Activated CD4-positive, alpha-beta memory T cell treated with anti-CD3 and anti-CD28 coated beads for 36 hours (primary cell): ENCODE measurements around the gene GGTLC2. TPM values are rescaled to one million over a fixed set of nuclear protein-coding genes. Genes with fewer than 3 reads are reported as not detected.
"Not testable (repeated sequence)": the region's sequence is repeated elsewhere in the genome, so short reads cannot be mapped to it uniquely, and the experiment has no call there.

Experiments used
- CTCF ChIA-PET: fragments of 350-600 bp; sonication (Branson Sonifier 250); formaldehyde crosslinking; loops from one replicate; lab custom pipeline; 2021; ENCODE audit warnings: antibody characterized with exemption, inconsistent platforms; lab: Charles Lee
- POLR2A ChIA-PET: fragments of 350-600 bp; sonication (Branson Sonifier 250); formaldehyde crosslinking; loops from one replicate; lab custom pipeline; 2021; ENCODE audit warnings: antibody characterized with exemption; lab: Charles Lee
- DNase-seq: peaks from one replicate; pipeline ENCODE4 v3.0.0-alpha.2; 2020
- H3K27ac Mint-ChIP-seq: one replicate; pipeline ENCODE4 v1.8.0; 2021; ENCODE audit warnings: mixed read lengths
- H3K27me3 Mint-ChIP-seq: one replicate; pipeline ENCODE4 v1.8.0; 2021; ENCODE audit warnings: mixed read lengths
- H3K36me3 Mint-ChIP-seq: one replicate; pipeline ENCODE4 v1.8.0; 2021; ENCODE audit warnings: mixed read lengths
- H3K4me1 Mint-ChIP-seq: one replicate; pipeline ENCODE4 v1.8.0; 2021; ENCODE audit warnings: low read depth, mixed read lengths
- H3K4me3 Mint-ChIP-seq: one replicate; pipeline ENCODE4 v1.8.0; 2021; ENCODE audit warnings: mild to moderate bottlenecking, mixed read lengths
- H3K9me3 Mint-ChIP-seq: one replicate; pipeline ENCODE4 v1.8.0; 2021; ENCODE audit warnings: mixed read lengths
- intact Hi-C: fragments of 100-400 bp; cut with micrococcal nuclease; formaldehyde crosslinking; loops from one replicate; pipeline ENCODE4 v1.15.1; 2023
- total RNA-seq, 2 experiments: library from RNA; stranded (reverse); gene quantifications; one replicate each; pipeline ENCODE4 v1.2.3, GENCODE V29; 2021

The GGTLC2 gene
- total RNA-seq, 2 experiments from 2014 or later, result not detected

- DNase-seq, result no peak
- no peak overlapping the region for H3K27ac Mint-ChIP-seq
- no peak overlapping the region for H3K4me3 Mint-ChIP-seq
- CTCF ChIA-PET, result interaction anchor here (2.6 kb wide), 1 partner anchor 13 kb away, joined by 6 read pairs; no protein-coding TSS in a partner anchor
- H3K27me3 Mint-ChIP-seq, result peaks cover 10% of the 10 kb centered on the region
- no peaks in the 10 kb centered on the region for H3K9me3 Mint-ChIP-seq
- H3K4me1 Mint-ChIP-seq, result no peaks in the 10 kb centered on the region
- intact Hi-C loops, result no loop called here
- POLR2A ChIA-PET, result no interaction called here
- H3K36me3 Mint-ChIP-seq, result no peaks in the 10 kb centered on the region
Measured at GRCh38 chr22:22678970-22679369, 34.6 kb downstream of the GGTLC2 start.

DNA sequence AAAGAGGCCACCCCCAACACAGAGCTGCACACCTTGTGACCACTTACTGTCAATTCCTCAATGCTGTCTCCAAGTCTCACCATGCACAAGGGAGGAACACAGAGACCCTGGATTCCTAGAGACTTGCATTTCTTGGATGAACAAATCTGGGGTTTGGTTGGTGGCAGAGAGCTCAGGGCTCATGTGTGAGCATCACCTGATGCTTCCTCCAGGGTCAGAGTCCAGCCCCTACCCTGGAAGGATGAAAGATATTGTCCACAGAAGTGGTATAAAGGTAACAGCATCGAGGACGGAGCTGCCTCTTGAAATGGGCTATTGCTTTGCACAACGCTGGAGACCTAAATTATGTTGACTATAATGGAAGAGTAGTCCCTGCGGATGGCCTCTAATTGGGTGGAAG, 36.0 kb downstream of the GGTLC2 start:
- Mint-ChIP-seq H3K36me3 (no peaks in the 10 kb centered on the region), H3K27ac (no peak overlapping the region), H3K27me3 (peaks cover 7% of the 10 kb centered on the region), H3K4me1 (no peaks in the 10 kb centered on the region), H3K9me3 (no peaks in the 10 kb centered on the region), H3K4me3 (no peak overlapping the region)
- POLR2A ChIA-PET, result no interaction called here
- no peak for DNase-seq
- intact Hi-C loops, result loop anchor here (10.0 kb wide), 1 partner anchor 86 kb away; no protein-coding TSS in a partner anchor
- CTCF ChIA-PET, result interaction anchor here (2.6 kb wide), 1 partner anchor 14 kb away, joined by 6 read pairs; no protein-coding TSS in a partner anchor

DNA sequence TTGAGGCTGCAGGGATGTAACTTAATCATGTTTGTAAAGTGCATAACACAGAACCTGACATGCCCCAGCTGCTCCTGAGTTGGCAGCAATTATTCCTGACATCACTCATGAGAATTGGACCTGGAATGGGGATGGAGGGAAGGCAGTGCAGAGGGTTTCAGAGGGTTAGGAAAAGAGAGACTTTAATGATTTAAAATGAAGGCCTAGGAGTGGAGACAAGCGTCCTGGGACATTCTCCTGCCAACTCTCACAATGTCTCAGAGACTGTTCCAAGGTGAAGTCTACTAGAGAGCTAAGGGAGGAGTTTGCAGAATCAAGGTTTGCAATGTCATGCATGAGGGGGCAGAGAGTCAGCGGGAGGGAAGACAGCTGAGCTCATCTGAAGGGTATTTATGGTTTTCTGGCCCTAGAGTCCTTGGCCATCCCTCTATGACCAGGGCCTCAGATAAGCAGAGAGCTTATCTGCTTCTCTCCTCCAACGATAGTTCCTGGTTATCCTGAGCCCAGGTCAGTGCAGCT, 36.9 kb downstream of the GGTLC2 start:
- Mint-ChIP-seq H3K36me3 (no peaks in the 10 kb centered on the region), H3K4me1 (no peaks in the 10 kb centered on the region), H3K27ac (no peak overlapping the region), H3K9me3 (no peaks in the 10 kb centered on the region), H3K4me3 (no peak overlapping the region), H3K27me3 (peaks cover 6% of the 10 kb centered on the region)
- ChIA-PET CTCF (interaction anchor here (0.8 kb wide), 1 partner anchor 29 kb away, joined by 3 read pairs; no protein-coding TSS in a partner anchor), POLR2A (no interaction called here)
- intact Hi-C loops, result loop anchor here (10.0 kb wide), 1 partner anchor 86 kb away; no protein-coding TSS in a partner anchor
- DNase-seq, result no peak

DNA sequence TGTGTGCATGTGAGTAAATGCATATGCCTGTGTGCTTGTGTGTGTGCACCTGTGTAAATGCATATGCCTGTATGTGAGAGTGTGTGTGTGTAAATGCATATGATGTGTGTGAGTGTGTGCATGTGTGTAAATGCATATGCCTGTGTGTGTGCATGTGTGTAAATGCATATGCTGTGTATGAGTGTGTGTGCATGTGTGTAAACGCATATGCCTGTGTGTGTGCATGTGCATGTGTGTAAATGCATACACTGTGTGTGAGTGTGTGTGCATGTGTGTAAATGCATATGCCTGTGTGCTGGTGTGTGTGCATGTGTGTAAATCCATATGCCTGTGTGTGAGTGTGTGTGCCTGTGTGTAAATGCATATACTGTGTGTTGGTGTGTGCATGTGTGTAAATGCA, 37.8 kb downstream of the GGTLC2 start:
- POLR2A ChIA-PET, result no interaction called here
- CTCF ChIA-PET, result no interaction called here
- intact Hi-C loops, result loop anchor here (10.0 kb wide), 1 partner anchor 87 kb away; no protein-coding TSS in a partner anchor
- H3K4me1 Mint-ChIP-seq, result no peaks in the 10 kb centered on the region
- no peaks in the 10 kb centered on the region for H3K36me3 Mint-ChIP-seq
- no peaks in the 10 kb centered on the region for H3K9me3 Mint-ChIP-seq
- DNase-seq, result no peak
- no peak overlapping the region for H3K4me3 Mint-ChIP-seq
- H3K27ac Mint-ChIP-seq, result no peak overlapping the region
- H3K27me3 Mint-ChIP-seq, result peaks cover 2% of the 10 kb centered on the region

DNA sequence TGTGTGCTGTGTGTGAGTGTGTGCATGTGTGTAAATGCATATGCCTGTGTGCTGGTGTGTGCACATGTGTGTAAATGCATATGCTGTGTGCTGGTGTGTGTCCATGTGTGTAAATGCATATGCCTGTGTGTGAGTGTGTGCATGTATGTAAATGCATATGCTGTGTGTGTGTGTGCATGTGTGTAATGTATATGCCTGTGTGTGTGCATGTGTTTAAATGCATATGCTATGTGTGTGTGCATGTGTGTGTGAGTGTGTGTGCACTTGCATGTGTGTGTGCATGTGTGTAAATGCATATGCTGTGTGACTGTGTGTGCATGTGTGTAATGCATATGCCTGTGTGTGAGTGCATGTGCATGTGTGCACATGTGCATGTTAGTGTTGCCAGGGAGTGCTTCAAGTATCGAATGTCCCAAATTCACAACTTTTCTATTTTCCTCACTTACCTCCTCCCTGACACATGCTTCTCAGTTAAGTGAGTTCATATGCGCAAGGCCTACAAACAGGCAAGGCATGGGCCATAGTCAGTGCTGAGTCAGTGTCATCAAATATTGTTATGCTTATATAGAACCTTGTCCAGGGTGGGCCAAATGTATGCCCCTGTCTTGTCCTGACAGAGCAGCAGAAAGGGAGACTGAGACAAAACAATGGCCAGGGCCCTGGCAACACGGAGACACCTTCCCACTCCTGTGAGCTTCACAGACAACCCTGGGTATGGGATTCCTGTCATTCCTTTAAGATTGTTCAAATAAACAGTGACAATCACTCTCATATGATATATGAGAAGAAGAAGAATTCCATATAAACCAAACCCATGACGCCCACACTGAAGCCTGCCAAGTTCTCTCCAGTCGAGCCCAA, 38.6 kb downstream of the GGTLC2 start:
- no peaks in the 10 kb centered on the region for H3K27me3 Mint-ChIP-seq
- no peaks in the 10 kb centered on the region for H3K4me1 Mint-ChIP-seq
- no peak overlapping the region for H3K4me3 Mint-ChIP-seq
- H3K27ac Mint-ChIP-seq, result no peak overlapping the region
- intact Hi-C loops, result loop anchor here (10.0 kb wide), 1 partner anchor 88 kb away; no protein-coding TSS in a partner anchor
- ChIA-PET CTCF (no interaction called here), POLR2A (no interaction called here)
- DNase-seq, result no peak
- no peaks in the 10 kb centered on the region for H3K9me3 Mint-ChIP-seq
- no peaks in the 10 kb centered on the region for H3K36me3 Mint-ChIP-seq

DNA sequence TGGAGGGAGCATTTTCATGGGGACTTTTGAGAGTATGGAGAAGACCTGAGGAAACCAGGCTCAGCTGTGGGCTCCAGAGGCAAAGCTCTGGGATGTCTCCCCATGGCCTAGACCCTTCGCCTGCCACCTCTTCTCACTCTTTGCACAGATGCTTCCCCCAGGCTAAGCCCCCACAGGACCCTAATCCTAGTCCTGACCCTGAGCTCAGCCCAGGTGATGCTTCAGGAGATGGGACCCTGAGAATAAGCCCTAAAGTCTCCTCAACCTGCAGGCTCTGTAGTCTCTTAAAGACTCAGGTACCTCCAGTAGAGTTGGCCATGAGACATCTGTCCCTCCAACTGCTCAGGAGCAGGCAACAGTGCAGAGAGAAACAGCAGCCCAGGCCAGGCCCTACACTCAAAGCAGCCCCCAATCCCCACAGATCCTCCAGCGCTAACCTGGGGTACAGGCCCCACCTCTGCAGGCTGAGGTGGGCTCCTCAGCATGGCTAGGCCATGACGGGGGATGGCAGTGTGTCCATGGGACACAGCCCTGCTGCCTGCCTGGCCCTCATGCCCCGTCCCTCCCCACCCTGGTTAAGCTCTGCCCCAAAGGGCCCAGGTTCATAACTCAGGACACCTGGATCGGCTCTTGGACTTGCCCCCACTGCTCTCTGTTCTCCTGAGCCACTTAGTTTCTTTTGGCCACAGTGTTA, 39.4 kb downstream of the GGTLC2 start:
- Mint-ChIP-seq H3K36me3 (no peaks in the 10 kb centered on the region), H3K9me3 (no peaks in the 10 kb centered on the region), H3K4me3 (no peak overlapping the region), H3K27me3 (no peaks in the 10 kb centered on the region), H3K4me1 (no peaks in the 10 kb centered on the region), H3K27ac (no peak overlapping the region)
- CTCF ChIA-PET, result interaction anchor here (0.9 to 2.0 kb wide), 3 partner anchors 69 to 97 kb away, joined by 3 to 8 read pairs (median 5); no protein-coding TSS in a partner anchor
- POLR2A ChIA-PET, result no interaction called here
- intact Hi-C loops, result loop anchor here (10.0 kb wide), 1 partner anchor 89 kb away; no protein-coding TSS in a partner anchor
- no peak for DNase-seq

- peak; percentile 31 for DNase-seq
- Mint-ChIP-seq H3K9me3 (no peaks in the 10 kb centered on the region), H3K27ac (no peak overlapping the region), H3K4me3 (no peak overlapping the region), H3K4me1 (no peaks in the 10 kb centered on the region), H3K36me3 (no peaks in the 10 kb centered on the region), H3K27me3 (no peaks in the 10 kb centered on the region)
- POLR2A ChIA-PET, result interaction anchor here (1.1 kb wide), 1 partner anchor 18 kb away, joined by 3 read pairs; no protein-coding TSS in a partner anchor
- intact Hi-C loops, result loop anchor here (10.0 kb wide), 1 partner anchor 90 kb away; no protein-coding TSS in a partner anchor
- CTCF ChIA-PET, result interaction anchor here (0.9 to 2.1 kb wide), 6 partner anchors 18 to 98 kb away, joined by 3 to 8 read pairs (median 5); no protein-coding TSS in a partner anchor
Measured at GRCh38 chr22:22684580-22685561, 40.5 kb downstream of the GGTLC2 start.

DNA sequence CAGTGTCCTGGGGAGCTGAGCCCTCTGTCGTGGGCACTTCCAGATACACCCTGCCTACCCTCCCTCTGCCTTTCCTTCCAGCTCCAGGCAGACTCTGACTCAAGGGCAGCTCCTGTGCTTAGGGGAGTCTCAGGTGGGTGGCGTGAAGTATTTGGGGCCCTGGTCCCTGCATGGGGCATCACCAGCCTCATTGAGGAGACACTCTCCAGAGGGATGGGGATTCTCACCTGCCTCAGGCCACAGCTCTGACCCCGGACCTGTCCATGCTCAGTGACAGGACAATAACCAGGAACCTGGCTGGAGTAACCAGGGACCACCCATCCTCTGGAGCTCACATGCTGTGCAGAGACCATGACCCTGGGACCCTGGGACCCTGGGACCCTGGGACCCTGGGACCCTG, 41.2 kb downstream of the GGTLC2 start:
- CTCF ChIA-PET, result interaction anchor here (0.6 to 2.1 kb wide), 6 partner anchors 19 to 210 kb away, joined by 3 to 8 read pairs (median 5); no protein-coding TSS in a partner anchor

GRCh38 chr22:22686202-22687115, 42.0 kb downstream of the GGTLC2 start:
- H3K27me3 Mint-ChIP-seq, H3K4me1 Mint-ChIP-seq, DNase-seq, H3K9me3 Mint-ChIP-seq, H3K4me3 Mint-ChIP-seq, H3K27ac Mint-ChIP-seq, POLR2A ChIA-PET, H3K36me3 Mint-ChIP-seq: not testable (repeated sequence)
- intact Hi-C loops, result loop anchor here (10.0 kb wide), 1 partner anchor 92 kb away; no protein-coding TSS in a partner anchor
- CTCF ChIA-PET, result interaction anchor here (0.6 to 2.1 kb wide), 5 partner anchors 20 to 211 kb away, joined by 3 to 8 read pairs (median 3); no protein-coding TSS in a partner anchor

More for the DNA sequence above, 41.2 kb downstream of the GGTLC2 start:
- POLR2A ChIA-PET, result interaction anchor here (1.1 kb wide), 1 partner anchor 17 kb away, joined by 3 read pairs; no protein-coding TSS in a partner anchor
- no peaks in the 10 kb centered on the region for H3K9me3 Mint-ChIP-seq
- no peak for DNase-seq
- H3K4me3 Mint-ChIP-seq, result no peak overlapping the region
- no peak overlapping the region for H3K27ac Mint-ChIP-seq
- no peaks in the 10 kb centered on the region for H3K27me3 Mint-ChIP-seq
- intact Hi-C loops, result loop anchor here (10.0 kb wide), 1 partner anchor 91 kb away; no protein-coding TSS in a partner anchor
- H3K36me3 Mint-ChIP-seq, result no peaks in the 10 kb centered on the region
- H3K4me1 Mint-ChIP-seq, result no peaks in the 10 kb centered on the region
